HG03378 (cell line): ENCODE measurements around the gene TDRD9.
"Not testable (repeated sequence)": the region's sequence is repeated elsewhere in the genome, so short reads cannot be mapped to it uniquely, and the experiment has no call there.

Source experiments
- ATAC-seq: cut with Tn5 transposase; IDR thresholded peaks from one replicate; pipeline ENCODE4 v1.9.1; 2021; ENCODE audit warnings: mild to moderate bottlenecking, moderate library complexity; ENCODE audit not compliant: unreplicated experiment

Gene TDRD9

DNA sequence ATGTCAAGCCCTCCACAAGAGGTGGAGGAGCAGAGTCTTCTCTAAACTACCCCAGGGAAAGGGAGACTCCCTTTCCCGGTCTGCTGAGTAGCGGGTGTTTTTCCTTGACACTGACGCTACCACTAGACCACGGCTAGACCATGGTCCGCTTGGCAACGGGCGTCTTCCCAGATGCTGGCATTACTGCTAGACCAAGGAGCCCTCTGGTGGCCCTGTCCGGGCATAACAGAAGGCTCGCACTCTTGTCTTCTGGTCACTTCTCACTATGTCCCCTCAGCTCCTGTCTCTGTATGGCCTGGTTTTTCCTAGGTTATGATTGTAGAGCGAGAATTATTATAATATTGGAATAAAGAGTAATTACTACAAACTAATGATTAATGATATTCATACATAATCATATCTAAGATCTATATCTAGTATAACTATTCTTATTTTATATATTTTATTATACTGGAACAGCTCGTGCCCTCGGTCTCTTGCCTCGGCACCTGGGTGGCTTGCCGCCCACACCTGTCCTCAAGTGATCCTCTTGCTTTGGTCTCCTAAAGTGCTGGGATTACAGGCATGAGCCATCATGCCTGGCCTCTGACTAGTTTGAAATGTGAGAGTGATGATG is 52.5 kb downstream of the TDRD9 start:
- not testable (repeated sequence) for ATAC-seq

DNA sequence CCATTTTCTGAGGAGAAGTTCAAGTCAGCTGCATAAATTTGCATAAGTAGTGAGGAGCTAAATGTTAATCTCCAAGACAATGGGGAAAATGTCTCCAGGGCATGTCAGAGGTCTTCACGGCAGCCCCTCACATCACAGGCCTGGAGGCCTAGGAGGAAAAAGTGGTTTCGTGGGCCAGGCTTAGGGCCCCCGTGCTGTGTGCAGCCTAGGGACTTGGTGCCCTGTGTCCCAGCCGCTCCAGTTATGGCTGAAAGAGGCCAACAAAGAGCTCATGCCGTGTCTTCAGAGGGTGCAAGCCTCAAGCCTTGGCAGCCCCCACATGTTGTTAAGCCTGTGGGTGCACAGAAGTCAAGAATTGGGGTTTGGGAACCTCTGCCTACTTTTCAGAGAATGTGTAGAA is 55.9 kb downstream of the TDRD9 start:
- no peak for ATAC-seq

DNA sequence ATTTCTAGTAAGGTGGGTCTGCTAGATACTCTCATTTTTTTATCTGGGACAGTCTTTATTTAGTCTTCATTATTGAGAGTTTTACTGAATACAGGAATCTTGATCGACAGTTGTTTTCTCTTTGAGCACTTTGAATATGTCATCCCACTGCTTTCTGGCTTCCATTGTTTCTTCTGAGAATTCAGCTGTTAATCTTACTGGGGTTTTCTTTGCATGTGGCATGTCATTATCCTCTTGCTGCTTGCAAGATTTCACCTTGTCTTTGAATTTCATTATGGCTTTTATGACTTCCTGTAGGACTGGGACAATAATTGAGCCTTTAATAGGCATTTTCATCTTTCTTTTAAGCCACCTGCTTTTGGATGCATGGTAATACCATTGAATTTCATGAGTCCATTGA is 60.8 kb downstream of the TDRD9 start:
- ATAC-seq, result no peak

DNA sequence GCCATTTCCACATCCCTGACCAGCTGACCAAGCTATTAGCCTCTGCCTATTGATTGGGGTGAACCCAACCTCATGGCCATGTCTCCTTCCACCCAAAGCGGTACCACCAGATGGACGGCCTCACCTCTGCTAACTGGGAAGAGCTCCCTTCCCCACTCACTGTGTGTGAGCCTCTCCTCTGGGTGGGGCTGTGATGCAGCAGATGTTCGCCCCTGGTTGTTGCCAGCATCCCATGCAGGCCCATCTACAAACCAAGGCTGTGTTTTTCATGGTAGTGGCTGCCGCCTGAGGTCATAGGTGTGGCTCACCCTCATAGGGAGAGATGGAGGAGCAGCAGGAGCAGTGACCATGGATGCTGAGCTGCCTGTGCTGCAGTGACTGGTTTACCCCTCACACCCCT is 61.7 kb downstream of the TDRD9 start:
- no peak for ATAC-seq

DNA sequence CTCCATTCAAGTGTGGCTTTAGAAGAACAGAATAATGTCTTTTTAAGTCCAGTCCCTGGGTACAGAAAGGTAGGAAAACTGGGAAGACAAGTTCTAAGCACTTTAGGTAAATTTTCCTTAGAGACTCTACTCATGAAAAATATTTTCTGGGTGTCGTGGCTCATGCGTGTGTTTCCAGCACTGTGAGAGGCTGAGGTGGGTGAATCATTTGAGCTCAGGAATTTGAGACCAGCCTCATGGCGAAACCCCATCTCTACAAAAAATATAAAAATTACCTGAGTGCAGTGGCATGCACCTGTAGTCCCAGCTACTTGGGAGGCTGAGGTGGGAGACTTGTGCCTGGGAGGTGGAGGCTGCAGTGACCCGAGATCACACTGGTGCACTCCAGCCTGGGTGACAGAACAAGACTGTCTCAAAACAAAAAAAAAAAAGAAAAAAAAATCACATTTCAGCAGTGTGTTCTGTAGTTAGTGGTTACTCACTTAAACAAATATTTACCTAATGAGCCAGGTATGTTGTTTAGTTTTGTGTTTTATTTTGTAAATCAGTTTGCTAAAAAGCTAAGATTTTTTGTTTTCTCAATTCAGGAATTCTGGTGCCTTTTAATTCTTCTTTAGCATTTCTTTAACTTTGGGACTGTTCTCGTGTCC is 66.4 kb downstream of the TDRD9 start:
- ATAC-seq, result no peak

DNA sequence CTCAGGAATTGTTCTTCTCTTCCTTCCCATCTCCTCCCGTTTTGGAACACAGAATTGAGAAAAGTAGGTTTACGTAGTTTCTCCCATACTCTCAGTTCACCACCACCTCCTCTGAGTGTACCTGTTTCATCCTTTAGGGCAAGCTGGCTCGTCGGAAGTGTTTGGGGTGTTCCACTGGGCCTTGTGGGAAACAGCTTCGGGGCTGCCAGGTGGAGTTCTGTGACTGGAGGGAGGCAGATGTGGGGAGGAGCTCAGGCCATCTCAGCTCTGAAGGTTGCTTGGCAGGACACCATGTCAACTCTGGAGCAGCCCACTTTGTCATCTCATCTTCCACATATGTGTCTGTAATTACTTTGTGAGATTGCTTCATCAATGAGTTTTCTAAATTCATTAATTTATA is 67.6 kb downstream of the TDRD9 start:
- no peak for ATAC-seq

DNA sequence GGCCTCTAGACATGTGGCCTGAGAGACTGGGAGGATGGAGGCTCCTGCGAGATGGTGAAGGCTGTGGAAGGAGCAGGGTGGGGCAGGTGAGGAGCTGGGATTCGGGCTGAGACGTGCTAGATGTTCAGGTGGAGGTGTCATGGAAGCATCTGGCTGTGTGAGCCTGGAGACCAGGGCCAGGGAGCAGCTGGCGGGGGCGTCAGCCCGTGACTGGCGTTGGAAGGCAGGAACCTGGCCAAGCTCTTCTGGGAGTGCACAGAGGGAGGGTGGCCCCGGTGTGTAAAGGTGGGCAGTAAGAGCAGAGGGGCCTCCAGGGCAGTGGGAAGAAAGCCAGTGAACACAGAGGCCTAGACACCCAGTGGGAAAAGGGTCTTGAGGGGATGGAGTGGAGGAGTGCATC is 69.1 kb downstream of the TDRD9 start:
- ATAC-seq, result no peak

DNA sequence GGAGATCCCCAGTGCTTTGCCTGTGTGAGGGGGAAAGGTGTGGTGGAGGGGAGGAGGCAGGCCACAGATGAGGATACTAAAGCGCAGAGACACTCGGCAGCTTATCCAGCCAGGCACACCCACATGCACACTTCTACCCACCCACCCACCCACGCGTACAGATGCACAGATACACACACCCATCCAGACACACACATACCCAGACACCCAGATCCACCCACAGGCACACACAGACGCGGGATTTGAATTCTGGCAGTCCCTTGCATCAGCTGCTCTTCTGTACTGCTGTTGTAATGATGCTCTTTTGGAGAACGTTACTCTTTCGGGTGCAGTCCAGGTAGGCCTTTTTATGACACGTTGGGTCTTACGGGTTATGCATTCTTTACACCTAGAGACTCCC is 69.8 kb downstream of the TDRD9 start:
- ATAC-seq, result no peak

DNA sequence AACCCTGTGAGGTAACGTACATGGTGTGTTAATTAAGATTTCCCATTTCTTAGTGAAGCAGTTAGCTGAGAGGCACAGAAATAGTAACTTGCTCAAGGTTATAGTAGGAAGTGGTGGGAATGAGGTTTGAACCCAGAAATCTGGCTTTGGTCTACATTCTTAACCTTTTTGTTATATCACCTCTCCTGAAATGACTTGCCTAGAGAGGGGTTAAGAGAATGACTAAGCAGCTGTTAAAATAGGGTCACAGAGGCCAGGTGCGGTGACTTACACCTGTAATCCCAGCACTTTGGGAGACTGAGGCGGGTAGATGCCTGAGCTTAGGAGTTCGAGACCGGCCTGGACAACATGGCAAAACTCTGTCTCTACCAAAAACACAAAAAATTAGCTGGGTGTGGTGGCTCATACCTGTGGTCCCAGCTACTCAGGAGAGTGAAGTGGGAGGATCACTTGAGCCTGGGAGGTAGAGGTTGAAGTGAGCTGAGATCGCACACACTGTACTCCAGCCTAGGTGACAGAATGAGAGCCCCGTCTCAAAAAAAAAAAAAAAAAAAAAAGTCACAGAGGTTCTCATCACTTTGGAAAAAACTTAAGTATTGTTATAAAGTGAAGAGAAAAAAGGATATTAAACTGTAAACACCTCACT is 71.7 kb downstream of the TDRD9 start:
- ATAC-seq, result no peak

DNA sequence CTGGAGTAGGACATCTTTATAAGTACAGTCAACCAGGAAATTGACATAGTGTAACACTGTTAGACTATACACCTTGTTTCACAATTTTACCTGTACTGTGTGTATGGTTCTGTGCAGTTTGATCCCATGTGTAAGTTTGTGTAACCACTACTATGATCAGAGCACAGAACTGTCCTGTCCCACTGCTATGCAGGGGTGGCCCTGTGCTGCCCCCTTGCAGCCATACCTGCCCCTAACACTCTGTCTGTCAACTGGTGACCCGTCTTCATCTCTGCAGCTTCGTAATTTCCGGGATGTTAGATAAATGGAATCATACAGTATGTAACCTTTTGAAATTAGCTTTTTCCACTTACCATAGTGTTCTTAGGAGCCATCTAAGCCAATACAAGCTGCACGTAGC is 72.7 kb downstream of the TDRD9 start:
- no peak for ATAC-seq

DNA sequence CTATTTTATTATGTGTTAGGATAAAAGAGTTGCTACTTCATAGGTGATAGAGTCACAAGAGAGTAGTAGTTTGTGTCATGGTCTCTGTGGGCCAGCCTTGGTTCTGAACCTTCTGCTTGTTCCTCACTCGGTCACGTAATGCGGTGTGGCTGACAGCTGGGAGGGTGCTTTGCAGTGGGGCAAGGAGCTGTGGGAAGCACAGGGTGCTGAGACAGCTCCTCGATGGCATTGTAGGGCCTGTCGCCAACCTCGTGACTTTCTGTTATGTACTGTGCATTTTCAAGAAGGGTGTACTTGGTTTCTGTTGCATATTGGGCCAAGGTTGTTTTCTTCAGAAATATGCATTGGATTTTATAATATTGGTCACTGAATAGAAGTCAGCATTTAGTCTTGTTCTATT is 75.4 kb downstream of the TDRD9 start:
- no peak for ATAC-seq

DNA sequence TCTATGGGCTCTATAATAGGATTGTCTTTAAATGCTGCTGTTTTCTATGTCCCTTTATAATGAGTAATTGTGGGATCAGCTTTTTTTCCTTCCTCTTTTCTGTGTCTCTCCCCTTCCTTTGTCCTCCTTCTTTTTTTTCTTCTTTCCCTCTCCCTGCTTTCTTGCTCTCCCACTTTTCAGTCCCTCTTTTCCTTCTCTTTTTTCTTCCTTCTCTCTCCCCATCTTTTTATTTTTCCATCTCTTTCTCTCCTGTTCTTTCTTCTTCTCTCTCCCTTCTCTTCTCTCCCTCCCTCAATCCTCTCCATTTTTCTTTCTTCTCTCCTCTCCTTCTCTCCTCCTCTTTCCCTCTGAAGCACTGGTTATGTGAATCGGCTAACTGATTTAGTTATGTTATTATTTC is 76.6 kb downstream of the TDRD9 start:
- ATAC-seq, result no peak

DNA sequence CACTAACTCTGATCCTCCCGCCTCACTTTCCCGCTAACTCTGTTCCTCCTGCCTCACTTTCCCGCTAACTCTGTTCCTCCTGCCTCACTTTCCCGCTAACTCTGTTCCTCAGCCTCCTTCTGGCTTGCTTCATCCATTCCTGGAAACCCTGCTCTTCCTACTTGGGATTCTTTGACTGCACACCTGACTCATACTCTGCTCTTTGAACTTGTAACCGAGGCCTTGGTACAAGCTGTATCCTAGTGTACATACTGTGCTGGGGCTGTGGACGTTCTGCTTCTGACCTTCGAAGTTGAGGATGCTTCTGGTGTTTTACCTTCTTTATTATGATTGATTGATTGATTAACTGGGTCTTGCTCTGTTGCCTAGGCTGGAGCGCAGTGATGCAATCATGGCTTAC is 77.2 kb downstream of the TDRD9 start:
- no peak for ATAC-seq

DNA sequence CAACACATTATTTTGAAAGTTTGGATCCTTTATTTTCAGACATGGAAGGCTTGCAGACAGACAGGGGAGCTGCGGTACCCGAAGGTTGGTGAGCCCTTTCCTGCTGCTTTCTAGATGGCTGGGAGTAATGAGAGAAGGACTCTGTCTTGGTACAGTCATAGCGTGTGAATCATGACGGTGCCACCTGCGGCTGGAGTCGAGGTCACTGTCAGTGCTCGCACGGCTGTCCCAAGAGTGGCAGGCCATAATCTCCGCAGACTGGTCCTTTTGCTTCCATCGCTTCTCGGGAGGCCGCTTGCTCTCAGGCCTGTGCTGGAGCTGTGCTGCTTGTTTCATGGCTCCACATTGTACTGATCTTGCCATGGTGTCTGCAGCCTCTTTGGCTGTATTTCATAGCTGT is 78.9 kb downstream of the TDRD9 start:
- no peak for ATAC-seq

DNA sequence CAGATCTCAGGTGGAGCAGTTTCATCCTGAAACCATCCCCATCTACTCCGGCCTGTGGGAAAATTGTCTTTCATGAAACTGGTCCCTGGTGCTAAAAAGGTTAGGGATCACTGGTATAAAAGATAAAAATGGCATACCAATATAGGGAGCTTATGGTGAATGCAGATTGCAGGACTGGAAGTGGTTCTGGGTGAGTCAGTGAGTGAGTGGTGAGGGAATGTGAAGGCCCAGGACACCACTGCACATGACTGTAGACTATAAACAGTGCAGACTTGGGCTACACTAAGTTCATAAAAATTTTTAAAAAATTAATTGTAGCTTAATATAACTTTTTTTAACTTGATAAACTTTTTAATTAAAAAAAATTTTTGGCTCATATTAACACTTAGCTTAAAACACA is 81.0 kb downstream of the TDRD9 start:
- ATAC-seq, result no peak

DNA sequence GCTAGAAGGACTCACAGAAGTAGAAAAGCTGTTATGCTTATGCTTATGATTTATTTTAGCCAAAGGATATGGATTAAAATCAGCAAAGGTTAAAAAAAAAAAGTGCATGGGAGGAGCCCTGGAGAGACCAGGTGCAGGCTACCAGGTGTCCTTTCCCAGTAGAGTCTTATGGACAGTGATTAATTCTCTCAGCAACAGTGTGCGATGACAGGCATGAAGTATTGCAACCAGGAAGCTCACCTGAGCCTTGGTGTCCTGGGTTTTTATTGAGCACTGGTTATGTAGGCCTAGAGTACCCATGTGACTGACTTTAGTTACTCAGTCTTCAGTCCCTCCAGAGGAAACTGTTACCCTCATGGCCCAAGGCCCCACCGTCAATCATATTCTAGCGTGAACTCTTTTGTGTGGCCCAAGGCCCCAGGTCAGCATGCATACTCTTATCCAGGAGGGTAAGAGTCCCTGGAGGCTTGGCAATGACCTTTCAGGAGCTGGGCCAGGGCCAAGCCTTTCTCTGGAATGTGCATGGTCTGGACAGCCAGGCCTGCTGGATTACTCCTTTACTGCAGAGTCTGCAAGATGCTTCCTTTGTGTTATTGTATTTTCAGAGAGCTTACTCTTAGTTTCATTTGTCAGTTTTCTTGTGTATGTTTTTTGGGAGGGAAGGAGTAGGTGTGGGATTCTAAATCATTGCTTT is 83.7 kb downstream of the TDRD9 start:
- no peak for ATAC-seq

DNA sequence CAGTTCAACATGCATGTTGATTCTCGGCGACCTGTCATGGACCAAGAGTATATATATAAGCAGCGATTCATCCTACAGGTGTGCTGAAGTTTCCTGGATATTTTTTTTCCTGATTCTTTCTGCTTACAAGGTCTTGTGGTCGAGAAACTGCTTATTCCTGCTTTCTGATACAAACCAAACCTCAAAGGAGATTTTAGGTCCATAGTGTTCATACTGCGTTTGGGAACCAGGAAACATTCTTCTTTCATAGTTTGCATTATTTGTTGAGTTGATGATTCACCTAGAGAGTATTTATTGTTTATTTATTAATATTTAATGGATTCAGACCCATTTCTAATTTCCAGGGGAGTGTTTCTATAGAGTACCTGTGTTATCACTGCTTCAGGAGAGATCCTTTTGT is 86.5 kb downstream of the TDRD9 start:
- no peak for ATAC-seq

DNA sequence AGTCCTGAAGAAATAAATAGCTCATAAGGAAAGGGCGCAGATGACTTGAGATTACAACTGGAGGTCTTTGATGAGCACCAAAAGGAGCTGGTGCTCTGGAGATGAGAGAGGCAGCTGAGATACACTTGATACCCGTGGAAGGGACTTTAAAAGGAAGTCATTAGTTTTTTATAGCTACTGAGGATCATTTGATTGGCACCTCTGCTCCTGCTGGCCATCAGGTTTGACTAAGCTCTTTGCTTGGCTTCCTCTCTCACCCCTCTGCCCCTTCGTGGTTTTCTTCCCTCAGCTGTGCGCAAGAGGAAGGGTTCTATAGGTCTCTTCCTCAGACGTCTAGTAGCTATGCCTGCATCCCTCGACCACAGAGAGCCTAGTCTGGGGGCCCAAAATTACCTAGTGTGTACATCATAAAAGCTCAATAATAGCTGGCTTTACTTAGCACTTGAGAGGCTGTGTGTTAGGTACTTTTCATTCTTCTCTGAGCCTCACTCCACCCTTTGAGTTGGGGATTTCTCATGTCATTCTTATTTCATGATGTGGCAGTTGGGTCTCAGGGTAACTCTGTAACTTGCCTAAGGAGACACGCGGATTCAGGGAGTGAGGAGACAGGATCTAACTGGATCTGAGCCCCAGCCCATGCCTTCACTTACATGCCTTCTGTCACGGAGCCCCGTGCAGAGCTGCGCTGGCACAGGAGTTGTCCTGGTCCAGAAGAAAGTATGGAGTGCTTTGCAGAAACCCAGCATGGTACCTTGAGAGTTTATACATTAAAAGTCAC is 88.8 kb downstream of the TDRD9 start:
- ATAC-seq, result no peak

DNA sequence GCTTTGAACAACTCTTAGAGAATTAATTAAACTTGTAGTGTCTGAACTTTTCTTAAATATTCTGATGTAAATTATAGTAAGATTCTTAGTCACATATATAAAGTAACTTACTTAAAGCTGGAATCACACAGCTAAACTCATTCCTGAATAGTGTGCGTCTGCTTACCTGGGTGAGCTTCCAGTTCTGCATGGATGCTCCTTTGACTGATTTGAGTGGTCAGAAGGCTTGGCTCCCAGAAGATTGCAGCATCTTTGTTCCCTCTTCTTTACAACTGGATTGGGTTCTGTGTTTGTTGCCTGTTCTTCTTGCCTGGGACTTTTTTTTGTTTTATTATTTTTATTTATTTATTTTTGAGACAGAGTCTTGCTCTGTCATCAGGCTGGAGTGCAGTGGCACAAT is 90.8 kb downstream of the TDRD9 start:
- ATAC-seq, result no peak

DNA sequence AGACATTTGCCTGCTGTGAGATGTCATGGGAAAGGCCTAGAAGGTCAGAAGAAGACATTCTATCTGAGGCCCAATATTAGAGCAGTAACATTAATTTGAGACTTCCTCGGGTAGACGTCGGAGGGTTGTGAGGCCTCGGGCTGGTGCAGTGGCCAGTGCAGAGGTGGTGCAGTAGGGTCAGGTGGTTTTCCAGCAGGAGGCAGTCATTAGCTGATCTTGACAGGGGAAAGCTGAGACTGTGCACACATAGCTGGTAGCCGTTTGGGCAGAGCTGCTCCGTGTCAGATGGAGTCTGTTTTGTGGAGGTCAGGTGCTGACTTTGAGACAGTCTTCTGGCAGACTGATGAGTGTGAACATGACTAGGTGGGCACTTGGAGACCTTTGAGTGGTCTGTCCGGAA is 91.5 kb downstream of the TDRD9 start:
- ATAC-seq, result no peak

DNA sequence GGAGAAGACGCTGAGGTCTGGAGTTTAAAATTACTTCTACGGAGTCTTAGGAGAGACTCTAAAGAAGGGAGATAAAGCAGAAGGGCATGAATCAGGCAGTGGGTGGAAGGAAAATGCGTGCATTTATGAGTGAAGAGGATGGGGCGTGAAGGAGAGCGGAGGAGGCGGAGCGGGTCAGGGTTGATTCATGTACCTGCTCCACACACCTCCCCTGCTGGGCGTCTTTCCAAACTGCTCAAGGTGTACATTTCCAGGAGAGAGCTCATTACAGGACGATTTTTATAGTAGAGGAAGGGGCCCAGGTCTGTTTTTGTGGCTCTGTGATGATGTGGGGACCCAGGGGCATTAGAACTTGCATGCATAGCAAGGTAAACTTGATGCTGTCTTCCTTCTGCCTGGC is 92.2 kb downstream of the TDRD9 start:
- no peak for ATAC-seq
